ENCODE measurements around the gene STIMATE. TPM values are rescaled to one million over a fixed set of nuclear protein-coding genes. Genes with fewer than 3 reads are reported as not detected.

STIMATE gene

GRCh38 chr3:52787246-52787645 is 110.1 kb downstream of the STIMATE start:
- H3K27me3 ChIP-seq (ENCODE audit: control insufficient read depth, insufficient read depth, low read length), result peaks cover 35% of the 10 kb centered on the region
- no peak overlapping the region for H3K9ac ChIP-seq (ENCODE audit: low read depth, low read length)
- H3K36me3 ChIP-seq (ENCODE audit: insufficient read depth, low read length), result no peaks in the 10 kb centered on the region
- H3K9me3 ChIP-seq (replicated peaks; ENCODE audit: low read length), result no peaks in the 10 kb centered on the region
- no peak overlapping the region for H3K4me3 ChIP-seq (ENCODE audit: low read length)
- H3K4me1 ChIP-seq (ENCODE audit: control insufficient read depth, insufficient read depth, low read length), result no peaks in the 10 kb centered on the region
- H3K4me2 ChIP-seq (ENCODE audit: low read length), result no peak overlapping the region

Small RNA genes within 50 kb of the gene (small RNA-seq; reads per million reads assigned to genes)
- gene MIR8064, result not detected
- not detected for gene MUSTN1

Measured in skeletal muscle satellite cell (primary cell).